ENCODE data around the gene PRDX3.
"Not testable (repeated sequence)": the region's sequence is repeated elsewhere in the genome, so short reads cannot be mapped to it uniquely, and the experiment has no call there.

PRDX3 gene

GRCh38 chr10:119161680-119162451 lies 16.7 kb downstream of the PRDX3 start:
- no peak for DNase-seq

GRCh38 chr10:119159332-119159731 lies 19.3 kb downstream of the PRDX3 start:
- DNase-seq, result no peak

- DNase-seq, result no peak
Measured at GRCh38 chr10:119153661-119154060, 25.0 kb downstream of the PRDX3 start.

DNA sequence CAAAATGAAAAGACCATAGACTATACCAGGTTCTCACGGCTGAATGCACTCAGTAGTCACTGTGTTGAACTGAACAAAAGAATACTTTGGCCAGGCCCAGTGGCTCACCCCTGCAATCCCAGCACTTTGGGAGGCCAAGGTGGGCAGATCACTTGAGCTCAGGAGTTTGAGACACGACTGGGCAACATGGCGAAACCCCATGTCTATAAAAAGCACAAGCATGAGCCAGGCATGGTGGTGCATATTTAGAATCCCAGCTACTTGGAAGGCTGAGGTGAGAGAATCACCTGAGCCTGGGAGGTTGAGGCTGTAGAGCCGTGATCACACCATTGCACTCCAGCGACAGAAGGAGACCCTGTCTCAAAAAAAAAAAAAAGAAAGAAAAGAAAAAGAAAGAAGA lies 25.6 kb downstream of the PRDX3 start:
- DNase-seq, result no peak

DNA sequence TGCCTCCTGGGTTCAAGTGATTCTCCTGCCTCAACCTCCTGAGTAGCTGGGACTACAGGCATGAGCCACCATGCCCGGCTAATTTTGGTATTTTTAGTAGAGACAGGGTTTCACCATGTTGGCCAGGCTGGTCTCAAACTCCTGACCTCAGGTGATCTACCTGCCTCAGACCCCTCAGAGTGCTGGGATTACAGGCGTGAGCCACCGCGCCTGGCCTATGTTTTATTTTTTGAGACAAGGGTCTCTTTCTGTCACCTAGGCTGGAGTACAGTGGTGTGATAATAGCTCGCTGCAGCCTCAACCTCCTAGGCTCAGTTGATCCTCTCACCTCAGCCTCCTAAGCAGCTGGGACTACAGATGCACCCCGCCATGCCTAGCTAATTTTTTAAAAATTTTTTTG lies 27.0 kb downstream of the PRDX3 start:
- DNase-seq, result not testable (repeated sequence)

DNA sequence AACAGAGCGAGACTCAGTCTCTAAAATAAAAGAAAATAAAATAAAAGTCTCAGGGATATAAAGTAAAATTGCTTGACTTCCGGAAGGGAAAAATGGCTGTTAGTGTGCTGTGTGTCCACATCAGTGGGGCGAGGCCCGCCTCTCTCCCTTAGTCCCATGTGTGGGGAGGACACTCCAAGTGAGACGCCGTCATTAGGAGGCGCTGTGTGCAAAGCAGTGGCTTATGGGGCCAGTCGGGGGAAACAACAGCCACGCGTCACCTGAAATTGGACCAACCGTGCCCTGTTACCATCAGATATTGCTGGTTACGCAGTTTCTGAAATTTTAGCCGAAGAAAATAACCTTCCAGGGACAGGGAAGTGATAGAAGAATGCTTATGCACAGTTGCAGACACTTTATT lies 28.9 kb downstream of the PRDX3 start:
- no peak for DNase-seq

DNA sequence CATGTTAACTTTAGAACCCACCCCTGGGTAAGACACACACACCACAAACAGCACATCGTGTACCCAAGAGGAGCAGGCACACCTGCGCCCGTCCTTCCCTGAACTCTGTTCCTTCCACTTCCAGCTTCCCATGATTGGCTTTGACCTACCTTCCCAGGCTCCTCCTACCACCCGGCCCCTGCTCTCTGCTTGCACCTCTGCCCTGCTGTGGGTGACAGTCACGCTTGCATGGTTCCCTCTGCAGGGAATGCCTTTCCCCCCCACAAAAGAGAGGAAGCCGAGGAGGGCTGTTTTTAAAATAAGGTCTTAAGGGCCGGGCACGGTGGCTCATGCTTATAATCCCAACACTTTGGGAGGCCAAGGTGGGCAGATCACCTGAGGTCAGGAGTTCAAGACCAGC lies 29.5 kb downstream of the PRDX3 start:
- DNase-seq, result no peak

GRCh38 chr10:119143657-119144056 lies 35.0 kb downstream of the PRDX3 start:
- no peak for DNase-seq

- DNase-seq, result no peak
Measured at GRCh38 chr10:119140603-119141245, 37.9 kb downstream of the PRDX3 start.

DNA sequence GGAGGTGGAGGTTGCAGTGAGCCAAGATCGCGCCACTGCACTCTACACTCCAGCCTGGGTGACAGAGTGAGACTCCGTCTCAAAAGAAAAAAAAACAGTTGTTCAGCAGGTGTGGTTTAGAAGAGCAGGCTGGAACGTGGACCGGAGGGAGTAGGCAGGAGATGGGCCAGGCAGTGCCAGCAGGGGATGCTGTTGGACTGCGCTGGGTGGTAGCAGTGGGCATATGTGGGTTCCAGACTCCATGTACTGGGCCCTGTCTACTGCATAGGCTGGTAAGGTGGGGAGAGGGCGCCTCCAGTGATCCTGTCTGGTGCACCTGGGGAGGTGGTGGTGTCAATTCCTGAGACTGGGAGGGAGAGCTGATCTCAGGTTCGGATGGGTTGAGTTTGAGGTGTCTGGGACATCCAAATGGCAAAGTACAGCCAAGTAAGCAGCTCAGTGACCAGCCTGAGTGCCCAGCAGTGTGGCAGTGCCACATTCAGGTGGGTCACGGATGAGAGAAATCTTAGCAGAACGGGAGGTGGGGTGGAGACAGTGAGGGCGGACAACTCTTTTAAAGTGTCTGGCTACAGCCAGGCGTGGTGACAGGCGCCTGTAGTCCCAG lies 39.0 kb downstream of the PRDX3 start:
- DNase-seq, result peak; percentile 61

DNA sequence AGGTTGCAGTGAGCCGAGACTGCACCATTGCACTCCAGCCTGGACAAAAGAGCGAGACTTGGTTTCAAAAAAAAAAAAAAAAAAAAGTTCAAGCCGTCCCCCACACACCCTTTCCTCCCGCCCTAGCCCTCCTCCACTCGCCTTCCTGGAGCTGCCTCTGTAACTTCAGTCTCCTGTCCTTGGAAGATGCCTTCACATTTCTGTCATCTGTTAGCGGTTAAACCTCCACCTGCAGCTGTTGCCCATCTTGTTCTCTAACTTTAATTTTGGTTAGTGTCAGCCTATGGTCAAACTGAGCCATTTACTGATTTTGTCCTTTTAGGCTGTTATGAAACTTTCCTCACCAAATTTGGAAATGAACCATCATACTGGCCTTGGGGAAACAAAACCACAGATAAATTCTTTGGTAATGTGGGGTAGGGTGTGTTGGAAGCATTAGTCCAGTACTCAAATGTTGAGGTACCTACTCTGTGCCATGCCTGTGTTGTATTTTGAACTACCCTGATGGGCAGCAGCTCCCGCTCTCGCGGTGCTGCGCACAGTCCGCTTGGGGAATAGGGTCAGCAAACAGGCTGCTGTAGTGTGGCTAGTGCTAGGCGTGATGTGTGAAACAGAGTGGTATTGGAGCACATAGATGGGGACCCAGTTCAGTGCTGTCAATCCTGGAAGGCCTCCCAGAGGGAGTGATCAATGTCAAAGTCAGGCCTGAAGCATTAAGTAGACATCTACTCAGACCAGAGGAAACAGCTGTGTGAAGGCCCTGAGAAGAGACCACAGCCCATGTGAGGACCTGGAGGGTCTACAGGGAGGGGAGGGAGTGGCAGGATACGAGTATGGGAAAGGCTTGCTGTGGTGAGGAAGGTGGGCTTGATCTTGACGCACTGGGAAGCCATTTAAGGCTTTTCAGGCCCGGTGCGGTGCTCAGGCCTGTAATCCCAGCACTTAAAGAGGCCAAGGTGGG lies 40.0 kb downstream of the PRDX3 start:
- no peak for DNase-seq

DNA sequence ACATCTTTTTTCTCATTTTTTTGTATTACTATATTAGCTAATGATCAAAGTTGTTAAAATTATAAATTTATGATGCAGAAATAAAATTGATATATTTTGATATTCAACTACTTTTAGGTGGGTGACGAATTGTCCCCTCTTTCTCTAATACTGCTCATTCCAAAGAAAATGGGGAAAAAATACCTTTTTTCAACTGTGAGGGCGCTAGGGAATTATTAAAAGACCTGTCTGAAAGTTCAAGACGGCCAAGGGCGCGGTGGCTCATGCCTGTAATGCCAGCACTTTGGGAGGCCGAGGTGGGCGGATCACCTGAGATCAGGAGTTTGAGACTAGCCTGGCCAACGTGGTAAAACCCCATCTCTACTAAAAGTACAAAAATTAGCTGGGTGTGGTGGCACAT lies 40.7 kb downstream of the PRDX3 start:
- not testable (repeated sequence) for DNase-seq

GRCh38 chr10:119136084-119136483 lies 42.5 kb downstream of the PRDX3 start:
- no peak for DNase-seq

DNA sequence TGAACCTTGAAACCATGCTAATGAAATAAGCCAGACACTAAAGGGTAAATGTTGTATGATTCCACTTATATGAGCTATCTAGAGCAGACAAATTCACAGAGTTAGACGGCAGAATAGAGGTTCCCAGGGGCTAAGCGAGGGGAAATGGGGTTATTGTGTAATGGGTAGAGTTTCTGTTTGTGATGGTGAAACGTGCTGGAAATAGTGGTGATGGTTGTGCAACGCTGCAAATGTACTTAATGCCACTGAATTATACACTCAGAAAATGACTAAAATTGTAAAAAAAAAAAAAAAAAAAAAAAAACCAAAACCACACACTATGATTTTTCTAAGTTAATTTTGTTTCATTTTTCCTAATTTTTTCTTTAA lies 43.1 kb downstream of the PRDX3 start:
- DNase-seq, result peak; percentile 27

DNA sequence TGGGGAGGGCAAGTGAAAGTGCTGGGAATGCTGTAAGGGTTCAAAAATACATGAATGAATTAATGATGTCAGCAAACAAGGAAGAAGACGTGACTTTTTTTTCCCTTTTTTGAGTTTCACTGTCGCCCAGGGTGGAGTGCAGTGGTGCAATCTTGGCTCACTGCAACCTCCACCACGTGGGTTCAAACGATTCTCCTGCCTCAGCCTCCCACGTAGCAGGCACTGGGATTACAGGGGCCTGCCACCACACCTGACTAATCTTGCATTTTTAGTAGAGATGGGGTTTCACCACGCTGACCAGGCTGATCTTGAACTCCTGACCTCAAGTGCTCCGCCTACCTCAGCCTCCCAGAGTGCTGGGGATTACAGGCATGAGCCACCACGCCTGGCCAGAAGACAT lies 44.7 kb downstream of the PRDX3 start:
- peak; percentile 69 for DNase-seq

- no peak for DNase-seq
Measured at GRCh38 chr10:119132521-119133345, 45.9 kb downstream of the PRDX3 start.

- peak; percentile 68 for DNase-seq
Measured at GRCh38 chr10:119131512-119132240, 46.9 kb downstream of the PRDX3 start.

DNA sequence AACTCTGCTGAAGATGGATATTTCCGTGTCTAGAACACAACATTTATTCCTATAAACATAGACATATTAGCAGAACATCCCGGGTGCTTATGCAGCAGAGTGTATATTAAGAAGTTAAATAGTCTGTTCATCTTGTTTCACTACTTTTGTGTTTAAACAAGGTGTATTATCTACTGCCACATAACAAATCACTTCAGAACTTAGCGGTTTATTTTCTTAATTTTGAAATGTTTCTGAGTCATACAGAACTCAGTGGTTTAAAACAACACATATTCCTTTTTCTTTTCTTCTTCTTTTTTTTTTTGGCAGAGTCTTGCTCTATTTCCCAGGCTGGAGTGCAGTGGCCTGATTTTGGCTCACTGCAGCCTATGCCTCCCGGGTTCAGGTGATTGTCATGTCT lies 48.9 kb downstream of the PRDX3 start:
- no peak for DNase-seq

DNA sequence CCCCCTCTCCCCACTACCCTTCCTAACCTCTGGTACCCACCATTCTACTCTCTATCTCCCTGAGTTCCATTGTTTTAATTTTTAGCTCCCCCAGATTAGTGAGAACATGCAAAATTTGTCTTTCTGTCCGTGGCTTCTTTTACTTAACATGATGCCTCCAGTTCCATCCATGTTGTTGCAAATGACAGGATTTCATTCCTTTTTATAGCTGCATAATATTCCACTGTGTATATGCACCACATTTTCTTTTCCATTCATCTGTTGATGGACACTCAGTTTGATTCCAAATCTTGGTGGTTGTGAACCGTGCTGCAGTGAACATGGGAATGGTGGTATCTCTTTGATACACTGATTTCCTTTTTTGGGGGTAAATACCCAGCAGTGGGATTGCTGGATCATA lies 52.7 kb downstream of the PRDX3 start:
- DNase-seq, result no peak

DNA sequence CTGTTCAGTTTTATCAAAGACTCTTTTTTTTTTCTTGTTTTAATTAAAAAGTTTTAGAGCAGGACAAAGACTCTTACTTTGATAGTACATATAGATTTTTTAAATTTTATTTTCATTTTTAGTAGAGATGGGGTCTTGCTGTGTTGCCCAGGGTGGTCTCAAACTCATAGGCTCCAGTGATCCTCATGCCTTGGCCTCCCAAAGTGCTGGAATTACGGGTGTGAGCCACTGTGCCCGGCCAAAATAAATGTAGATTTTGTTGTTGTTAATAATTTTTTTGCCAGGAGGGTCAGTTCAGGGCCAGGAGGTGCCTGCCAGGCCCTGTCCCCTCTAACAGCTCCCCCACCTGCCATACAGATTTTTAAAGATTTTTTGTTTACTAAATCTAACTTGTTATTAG lies 57.7 kb downstream of the PRDX3 start:
- no peak for DNase-seq

- DNase-seq, result no peak
Measured at GRCh38 chr10:119120413-119120867, 58.2 kb downstream of the PRDX3 start.
